NCI-H128 (cell line): ENCODE measurements around the gene MUC5B.

ENCODE experiments used
- DNase-seq: peaks from one replicate; lab custom pipeline; 2025; ENCODE audit not compliant: unreplicated experiment; lab: John Stamatoyannopoulos, UW

Gene MUC5B

GRCh38 chr11:1278766-1279673 is 56.2 kb downstream of the MUC5B start:
- DNase-seq, result no peak

DNA sequence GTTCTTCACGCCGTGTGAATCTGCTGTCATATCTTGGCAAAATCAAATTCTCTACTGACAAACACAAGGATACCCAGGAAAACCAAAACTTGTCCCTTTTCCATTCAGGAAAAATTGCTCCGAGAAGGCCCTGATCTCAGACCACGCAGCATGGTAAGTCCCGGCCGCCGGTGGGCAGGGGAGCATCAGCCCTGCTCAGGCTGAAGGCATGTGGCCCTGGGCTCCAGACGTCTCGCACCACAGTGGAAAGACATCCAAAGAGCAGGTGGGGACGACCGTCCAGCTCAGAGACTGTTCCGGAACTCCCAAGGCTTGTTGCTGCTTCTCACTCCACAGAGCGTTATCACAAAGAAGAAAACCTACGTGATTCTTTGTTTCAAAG is 56.8 kb downstream of the MUC5B start:
- DNase-seq, result no peak

GRCh38 chr11:1280116-1281035 is 57.5 kb downstream of the MUC5B start:
- no peak for DNase-seq

DNA sequence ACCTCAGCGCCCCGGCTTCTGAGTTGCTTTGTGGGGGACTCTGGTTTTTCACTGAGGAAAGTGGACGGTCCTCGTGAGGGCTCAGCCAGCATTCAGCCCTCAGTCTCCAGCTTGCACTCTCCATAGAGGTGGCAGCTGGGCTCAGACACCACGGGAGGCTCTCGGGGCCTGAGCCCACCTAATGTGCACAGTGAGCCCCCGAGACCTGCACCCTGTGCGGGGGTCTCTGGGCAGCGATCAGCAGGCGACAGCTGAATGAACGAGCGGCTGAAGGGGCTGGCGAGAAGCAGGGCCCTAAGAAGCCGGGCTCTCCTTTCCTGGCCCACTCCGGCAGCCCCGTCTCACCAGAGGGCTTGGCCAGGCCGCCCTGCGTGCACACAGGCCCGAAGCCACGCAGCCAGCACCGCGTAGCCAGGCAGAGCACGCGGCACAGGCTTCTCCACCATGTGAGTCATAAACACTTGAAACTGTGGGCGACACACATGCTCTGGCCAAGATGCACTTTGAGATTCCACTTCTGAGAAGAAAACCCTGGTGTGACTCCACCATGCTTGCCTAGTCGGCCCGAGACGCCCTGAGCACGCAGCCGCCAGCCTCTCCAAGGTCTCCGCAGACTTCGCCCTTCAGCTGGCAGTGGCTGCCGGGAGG is 58.6 kb downstream of the MUC5B start:
- no peak for DNase-seq

DNA sequence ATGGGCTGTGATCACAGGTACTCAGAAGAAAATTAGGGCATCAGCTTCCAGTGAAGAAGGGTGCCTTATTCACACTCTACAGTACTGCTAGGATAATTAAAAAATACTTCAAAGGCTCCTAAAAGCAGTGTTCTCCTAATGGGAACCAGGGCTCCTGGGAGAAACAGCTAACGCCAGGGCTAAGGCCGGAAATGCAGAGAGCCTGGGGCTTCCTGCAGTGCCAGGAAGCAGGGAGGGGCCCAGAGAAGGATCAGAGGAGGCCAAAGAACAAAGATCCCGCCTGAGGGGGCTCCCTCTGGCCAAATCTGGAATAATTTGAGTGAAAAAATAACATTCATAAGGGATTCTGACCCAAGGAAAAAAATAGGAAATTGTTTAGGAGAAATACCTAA is 59.1 kb downstream of the MUC5B start:
- no peak for DNase-seq

DNA sequence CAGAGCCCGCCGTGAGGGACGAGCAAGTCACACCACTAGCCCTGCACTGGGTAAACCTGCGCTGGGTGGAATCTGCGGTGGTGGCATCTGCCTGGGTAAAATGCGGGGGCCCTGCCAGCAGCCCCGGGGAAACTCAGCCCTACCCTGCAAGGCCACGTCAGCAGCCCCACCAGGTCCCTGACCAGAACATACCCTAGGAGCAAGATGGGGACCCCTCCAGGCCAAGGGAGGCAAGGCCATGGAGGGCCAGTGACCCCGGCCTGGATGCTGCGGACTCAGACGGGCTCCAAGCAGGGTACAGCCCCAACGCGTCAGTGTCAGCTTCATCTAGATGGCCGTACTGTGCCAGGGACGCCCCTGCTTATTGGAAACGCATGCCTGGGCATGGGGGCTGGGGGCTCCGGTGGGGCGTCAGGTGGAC is 60.2 kb downstream of the MUC5B start:
- no peak for DNase-seq

- no peak for DNase-seq
Measured at GRCh38 chr11:1283906-1284305, 61.0 kb downstream of the MUC5B start.

- DNase-seq, result no peak
Measured at GRCh38 chr11:1285316-1285744, 62.5 kb downstream of the MUC5B start.

- DNase-seq, result no peak
Measured at GRCh38 chr11:1285876-1286275, 63.0 kb downstream of the MUC5B start.

DNA sequence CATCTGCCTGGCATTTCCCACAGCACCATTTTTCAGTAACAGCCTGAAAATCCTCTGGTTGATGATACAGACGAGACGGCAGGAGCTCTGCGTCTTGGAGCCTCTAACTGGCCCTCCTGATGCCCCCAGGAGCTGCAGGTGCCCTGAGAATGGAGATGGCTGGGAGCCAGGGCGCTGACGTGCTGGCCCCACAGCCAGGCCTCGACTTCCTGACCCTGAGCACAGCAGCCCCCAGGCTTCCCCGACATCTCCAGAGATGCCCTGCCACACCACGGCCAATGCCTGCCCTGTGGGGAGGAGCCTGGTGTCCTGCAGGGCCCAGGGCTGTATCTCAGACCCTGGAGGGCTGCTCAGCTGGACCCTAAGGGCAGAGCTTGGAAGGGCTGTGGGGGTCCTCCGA is 65.1 kb downstream of the MUC5B start:
- DNase-seq, result no peak

GRCh38 chr11:1288426-1289151 is 65.7 kb downstream of the MUC5B start:
- no peak for DNase-seq

- no peak for DNase-seq
Measured at GRCh38 chr11:1289211-1289935, 66.5 kb downstream of the MUC5B start.

GRCh38 chr11:1290052-1291040 is 67.5 kb downstream of the MUC5B start:
- DNase-seq, result no peak

DNA sequence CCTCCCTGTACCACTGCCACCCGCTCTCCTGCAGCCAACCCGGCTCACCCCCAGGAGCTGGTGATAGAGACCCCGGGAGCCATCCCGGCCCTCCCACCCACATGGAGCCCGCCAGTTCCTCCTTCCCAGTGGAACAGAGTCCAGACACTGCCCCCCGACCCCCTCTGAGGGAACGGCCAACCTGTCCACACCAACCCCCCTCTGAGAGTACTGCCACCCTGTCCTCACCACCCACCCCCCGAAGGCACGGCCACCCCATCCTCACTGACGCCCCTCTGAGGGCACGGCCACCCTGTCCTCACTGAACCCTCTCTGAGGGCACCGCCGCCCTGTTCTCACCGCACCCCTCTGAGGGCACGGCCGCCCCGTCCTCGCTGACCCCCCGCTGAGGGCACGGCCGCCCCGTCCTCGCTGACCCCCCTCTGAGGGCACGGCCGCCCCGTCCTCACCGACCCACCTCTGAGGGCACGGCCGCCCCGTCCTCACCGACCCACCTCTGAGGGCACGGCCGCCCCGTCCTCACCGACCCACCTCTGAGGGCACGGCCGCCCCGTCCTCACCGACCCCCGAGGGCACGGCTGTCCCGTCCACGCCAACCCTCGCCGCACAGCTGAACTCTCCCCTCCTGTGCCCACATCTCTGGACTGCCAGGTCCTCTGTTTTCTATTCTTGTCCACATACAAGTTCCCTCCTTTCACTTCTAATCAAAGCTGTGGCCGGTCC is 68.6 kb downstream of the MUC5B start:
- no peak for DNase-seq

DNA sequence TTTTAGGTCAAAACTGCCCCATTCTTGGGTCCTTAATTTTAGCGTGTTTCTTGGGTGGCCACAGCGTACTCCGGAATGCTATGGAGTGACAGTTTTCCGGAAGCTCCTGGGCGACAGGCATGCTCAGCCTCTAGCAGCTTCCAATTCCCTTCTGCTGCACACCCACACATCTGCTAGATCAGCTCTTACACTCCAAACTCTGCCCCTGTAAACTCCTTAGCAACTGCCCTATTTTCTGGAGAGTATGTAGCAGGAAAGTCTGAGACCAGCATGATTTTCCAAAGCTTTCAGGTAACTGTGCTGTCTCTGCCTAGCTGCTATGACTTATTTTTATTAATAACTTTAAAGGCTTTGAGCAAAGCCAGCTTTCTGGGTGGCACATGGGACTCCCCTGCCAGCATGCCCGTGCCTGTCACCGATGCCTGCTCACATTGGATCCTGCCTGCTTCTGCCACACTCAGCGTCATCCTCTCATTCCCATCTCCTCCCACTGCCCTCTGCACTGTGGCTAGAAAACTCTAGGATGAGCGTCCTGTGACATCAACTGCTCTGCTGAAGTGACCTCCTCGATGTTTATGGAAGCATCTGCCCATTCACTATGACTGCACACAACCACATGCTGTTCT is 69.3 kb downstream of the MUC5B start:
- no peak for DNase-seq

GRCh38 chr11:1292644-1293618 is 70.1 kb downstream of the MUC5B start:
- DNase-seq, result no peak

DNA sequence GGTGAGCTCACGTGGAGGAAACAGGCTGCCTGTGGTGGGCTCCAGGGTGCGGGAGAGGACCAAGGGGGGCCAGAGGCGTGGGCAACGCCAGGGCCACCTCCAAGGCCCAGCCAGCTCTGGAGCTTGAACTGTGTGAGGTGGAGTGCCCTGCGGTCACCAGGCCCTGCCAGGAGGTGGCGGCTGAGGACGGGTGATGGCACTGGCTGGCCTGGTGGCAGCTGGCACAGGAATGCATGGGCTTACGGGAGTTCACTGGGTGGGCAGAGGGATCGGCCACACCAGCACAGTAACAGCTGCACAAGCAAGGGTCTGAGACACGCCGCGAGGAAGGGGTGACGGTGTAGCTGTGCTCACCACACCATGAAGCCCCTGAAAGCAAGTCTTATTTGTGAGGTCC is 70.8 kb downstream of the MUC5B start:
- DNase-seq, result no peak
